ENCODE results near the gene MYLK4. TPM values are rescaled to one million over a fixed set of nuclear protein-coding genes. Genes with fewer than 3 reads are reported as not detected.

MYLK4 gene
- total RNA-seq, 4 donors from 2014 or later, result 0.42 to 0.98 (median 0.52) TPM

DNA sequence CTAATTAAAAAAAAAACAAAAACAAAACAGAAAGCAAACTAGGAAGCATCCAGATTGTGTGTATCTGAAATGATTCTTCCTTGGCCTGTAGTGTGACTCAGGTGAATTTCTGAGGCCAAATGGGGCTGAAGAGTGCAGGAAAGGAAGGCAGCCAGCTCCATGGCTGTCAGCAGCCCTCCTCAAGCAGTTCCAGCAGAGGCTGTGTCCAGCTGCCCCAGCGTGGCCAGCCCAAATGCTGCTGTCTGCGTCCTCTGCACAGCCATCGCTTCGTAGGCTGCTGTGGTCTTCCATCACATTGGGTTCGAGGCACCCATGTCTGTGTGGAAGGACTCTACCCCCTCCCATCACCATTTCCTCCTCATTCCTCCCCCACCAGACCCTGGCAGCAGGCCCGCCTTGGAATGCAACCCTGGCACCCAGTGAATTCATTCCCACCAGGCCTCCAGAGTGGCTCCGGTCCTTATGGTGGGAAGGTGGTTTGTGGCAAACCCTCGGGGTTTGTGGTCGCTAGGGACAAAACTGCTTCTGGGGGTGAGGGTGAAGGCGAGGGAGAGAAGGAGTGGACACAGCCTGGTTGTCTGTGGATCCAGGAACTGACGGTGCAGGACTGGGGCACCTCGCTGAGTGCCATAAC lies 81.5 kb downstream of the MYLK4 start:
- no peak overlapping the region for H3K27ac ChIP-seq
- no peaks in the 10 kb centered on the region for H3K27me3 ChIP-seq
- no peaks in the 10 kb centered on the region for H3K36me3 ChIP-seq
- WGBS, 2 donors, result 62 to 74% methylated on average over 12 of the region's 12 CpGs
- H3K4me1 ChIP-seq, result no peaks in the 10 kb centered on the region
- TF ChIP-seq POLR2A (IDR thresholded peaks at IDR 0.05) (no peak), EP300 (IDR thresholded peaks at IDR 0.05) (no peak)
- TF ChIP-seq, protein P1, sequence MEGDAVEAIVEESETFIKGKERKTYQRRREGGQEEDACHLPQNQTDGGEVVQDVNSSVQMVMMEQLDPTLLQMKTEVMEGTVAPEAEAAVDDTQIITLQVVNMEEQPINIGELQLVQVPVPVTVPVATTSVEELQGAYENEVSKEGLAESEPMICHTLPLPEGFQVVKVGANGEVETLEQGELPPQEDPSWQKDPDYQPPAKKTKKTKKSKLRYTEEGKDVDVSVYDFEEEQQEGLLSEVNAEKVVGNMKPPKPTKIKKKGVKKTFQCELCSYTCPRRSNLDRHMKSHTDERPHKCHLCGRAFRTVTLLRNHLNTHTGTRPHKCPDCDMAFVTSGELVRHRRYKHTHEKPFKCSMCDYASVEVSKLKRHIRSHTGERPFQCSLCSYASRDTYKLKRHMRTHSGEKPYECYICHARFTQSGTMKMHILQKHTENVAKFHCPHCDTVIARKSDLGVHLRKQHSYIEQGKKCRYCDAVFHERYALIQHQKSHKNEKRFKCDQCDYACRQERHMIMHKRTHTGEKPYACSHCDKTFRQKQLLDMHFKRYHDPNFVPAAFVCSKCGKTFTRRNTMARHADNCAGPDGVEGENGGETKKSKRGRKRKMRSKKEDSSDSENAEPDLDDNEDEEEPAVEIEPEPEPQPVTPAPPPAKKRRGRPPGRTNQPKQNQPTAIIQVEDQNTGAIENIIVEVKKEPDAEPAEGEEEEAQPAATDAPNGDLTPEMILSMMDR (IDR thresholded peaks at IDR 0.05), result no peak
- no peak for DNase-seq (ENCODE audit: low spot score in 2 of 2)
- H3K4me3 ChIP-seq, result no peak overlapping the region
- no peaks in the 10 kb centered on the region for H3K9me3 ChIP-seq

DNA sequence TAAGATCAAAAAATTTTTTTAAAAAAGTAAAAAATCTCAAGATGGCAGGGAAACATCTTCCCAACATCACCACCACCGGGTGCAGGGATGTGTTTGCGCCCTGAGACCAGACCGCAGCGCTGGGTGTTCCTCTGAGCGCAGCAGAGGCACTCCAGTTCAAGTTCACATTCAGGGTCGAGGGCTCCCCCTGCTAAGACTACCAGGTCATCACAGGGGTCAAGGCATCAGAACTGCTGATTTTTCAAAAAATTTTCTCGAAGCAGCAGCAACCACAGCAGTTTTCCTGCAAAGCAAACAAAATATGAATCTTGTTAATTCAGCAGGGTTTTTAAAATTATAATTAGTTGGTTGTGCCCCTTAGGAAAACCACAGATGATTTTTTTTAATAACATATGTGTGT lies 83.1 kb downstream of the MYLK4 start:
- H3K27ac ChIP-seq, result no peak overlapping the region
- H3K4me3 ChIP-seq, result no peak overlapping the region
- H3K27me3 ChIP-seq, result no peaks in the 10 kb centered on the region
- DNase-seq (ENCODE audit: low spot score in 2 of 2), result no peak
- no peak for TF ChIP-seq POLR2A (IDR thresholded peaks at IDR 0.05)
- TF ChIP-seq, protein P1 (IDR thresholded peaks at IDR 0.05), result no peak
- TF ChIP-seq EP300 (IDR thresholded peaks at IDR 0.05), result no peak
- WGBS, 2 donors, result 63 to 69% methylated on average over 7 of the region's 7 CpGs
- no peaks in the 10 kb centered on the region for H3K4me1 ChIP-seq
- no peaks in the 10 kb centered on the region for H3K9me3 ChIP-seq
- no peaks in the 10 kb centered on the region for H3K36me3 ChIP-seq

DNA sequence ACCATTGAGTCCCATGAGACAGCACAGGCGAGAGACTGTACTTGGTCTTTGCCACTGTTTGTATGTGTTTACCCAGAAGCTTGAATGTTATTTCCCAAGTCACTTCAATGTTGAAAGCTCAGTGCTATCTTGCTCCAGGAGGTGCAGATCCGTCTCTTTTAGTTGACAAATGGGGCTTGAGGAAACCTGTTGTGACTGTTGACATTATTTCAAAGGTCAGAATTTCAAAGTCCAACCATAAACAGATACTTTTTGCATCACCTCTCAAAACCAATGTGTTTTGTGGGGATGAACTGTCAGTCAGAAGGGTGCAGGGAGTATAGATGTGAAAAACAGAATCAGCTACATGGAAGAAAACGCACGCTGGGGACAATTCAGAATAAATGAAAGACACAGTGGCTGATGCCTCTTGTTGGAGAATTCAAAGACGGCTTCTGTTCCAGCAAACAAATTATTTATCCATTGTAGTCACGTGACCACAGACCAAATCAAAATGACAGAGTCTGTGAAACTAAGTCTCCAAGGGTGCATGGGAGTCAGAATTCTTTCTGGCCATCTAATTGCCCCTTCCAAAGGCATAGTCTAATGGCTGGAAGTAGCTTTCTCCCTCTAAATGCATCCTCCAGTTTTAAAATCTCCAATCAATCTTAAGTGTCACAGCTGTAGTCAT lies 83.7 kb downstream of the MYLK4 start:
- H3K27ac ChIP-seq, result no peak overlapping the region
- no peaks in the 10 kb centered on the region for H3K36me3 ChIP-seq
- no peaks in the 10 kb centered on the region for H3K9me3 ChIP-seq
- DNase-seq (ENCODE audit: low spot score in 2 of 2), result no peak
- WGBS, 2 donors, result 70 to 71% methylated on average over 6 of the region's 6 CpGs
- TF ChIP-seq, protein P1 (IDR thresholded peaks at IDR 0.05), result no peak
- no peak for TF ChIP-seq EP300 (IDR thresholded peaks at IDR 0.05)
- TF ChIP-seq POLR2A (IDR thresholded peaks at IDR 0.05), result no peak
- no peak overlapping the region for H3K4me3 ChIP-seq
- H3K4me1 ChIP-seq, result no peaks in the 10 kb centered on the region
- no peaks in the 10 kb centered on the region for H3K27me3 ChIP-seq

DNA sequence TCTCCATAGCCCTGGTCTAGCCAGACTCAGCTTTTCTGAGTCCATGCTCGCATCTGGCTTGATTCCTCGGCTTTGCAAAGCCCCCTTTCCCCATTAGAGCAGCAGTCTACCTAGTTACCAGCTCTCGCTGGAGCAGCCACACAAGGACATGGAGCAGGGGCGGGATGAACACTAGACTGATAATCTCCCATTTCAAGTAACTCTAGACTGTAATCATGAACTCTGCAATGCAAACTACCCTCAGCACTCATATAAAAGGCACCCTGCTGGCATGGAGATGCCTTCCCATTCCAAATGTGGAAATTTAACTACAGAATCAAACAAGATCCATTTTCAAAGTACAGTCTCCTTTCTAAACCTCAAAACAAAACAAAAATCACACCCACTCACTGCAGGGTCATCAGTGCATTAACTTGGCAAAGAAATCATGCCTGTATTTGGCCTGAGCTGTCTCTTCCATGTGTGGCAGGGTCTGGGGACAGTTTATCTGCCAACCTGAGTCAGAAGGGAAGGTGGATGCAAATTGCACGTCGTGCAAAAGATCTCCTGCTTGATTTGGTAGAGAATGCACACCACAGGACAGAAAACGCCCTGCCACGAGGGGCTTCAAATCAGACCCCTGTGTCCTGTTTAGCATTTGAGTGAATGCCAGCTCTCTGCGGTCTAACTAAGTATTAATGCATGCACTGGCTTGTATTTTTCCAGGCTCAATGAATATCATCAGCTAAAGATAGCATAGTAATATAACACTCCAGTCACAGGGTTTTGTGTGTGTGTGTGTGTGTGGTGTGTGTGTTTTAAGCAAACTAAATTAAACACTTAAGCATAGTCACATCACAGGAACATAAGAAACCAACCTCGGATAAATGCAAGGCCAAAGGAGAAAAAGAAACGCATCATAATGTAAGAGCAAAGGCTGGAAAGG lies 85.3 kb downstream of the MYLK4 start:
- Histone ChIP-seq H3K27me3 (no peaks in the 10 kb centered on the region), H3K9me3 (no peaks in the 10 kb centered on the region), H3K4me1 (no peaks in the 10 kb centered on the region), H3K4me3 (no peak overlapping the region), H3K36me3 (no peaks in the 10 kb centered on the region), H3K27ac (no peak overlapping the region)
- 60 to 62% methylated on average over 11 of the region's 11 CpGs for WGBS, 2 donors
- TF ChIP-seq, protein P1 (IDR thresholded peaks at IDR 0.05), result no peak
- no peak for TF ChIP-seq EP300 (IDR thresholded peaks at IDR 0.05)
- no peak for TF ChIP-seq POLR2A (IDR thresholded peaks at IDR 0.05)
- no peak for DNase-seq (ENCODE audit: low spot score in 2 of 2)
